OCI-LY7 (cell line): ENCODE results near the gene ADD3.

ENCODE experiments used
- CTCF ChIP-seq: fragments of 200-600 bp; sonication (generic); conservative IDR thresholded peaks from 2 replicates; pipeline ENCODE4 v1.5.1; 2014; ENCODE audit warnings: mild to moderate bottlenecking, antibody characterized with exemption, low read length, moderate library complexity, mixed read lengths
- EZH2phosphoT487 ChIP-seq: fragments of 200-600 bp; sonication (generic); IDR thresholded peaks from 2 replicates; pipeline ENCODE4 v1.6.1; 2018; ENCODE audit warnings: low read depth, borderline replicate concordance, mild to moderate bottlenecking, mixed run types, antibody characterized with exemption, low read length, moderate library complexity, mixed read lengths

DNA sequence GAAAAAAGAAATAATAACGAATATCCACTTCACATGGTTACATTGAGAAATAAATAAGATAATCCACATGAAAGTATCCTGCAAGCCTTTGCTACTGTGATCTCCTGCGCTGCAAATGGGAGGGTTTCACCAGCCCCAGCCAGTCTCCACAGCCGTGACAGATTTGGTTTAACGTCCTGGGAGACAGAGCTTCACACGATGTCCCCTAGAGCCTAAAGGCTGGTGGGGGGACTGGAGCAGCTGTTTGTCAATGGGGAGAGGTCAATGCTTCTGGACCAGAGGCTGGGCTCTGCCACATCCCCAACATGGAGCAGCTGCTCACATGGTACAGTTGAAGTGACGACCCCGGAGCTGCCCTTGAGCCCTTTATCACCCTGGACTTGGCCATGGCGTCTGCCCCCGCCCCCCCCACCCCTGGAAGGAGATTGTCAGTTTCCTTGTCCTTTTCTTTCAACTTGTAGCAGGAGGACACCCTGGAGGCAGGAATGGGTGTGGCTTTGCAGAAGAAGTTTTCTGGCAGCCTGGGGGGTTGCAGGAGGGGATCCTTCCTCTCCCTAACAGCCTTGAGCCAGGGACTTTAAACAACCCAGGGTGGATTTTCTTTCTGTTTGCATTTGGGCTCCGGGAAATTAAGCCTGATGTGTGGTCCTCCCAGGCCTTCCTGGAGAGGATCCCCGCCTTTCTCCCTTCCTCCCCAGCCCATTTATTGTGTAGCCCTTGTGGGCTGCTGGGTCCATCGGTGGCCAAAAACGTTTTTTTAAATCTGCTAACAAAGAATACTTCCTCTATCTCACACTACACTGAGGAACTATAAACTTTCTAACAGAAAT is 162.6 kb downstream of the ADD3 start:
- no peak for TF ChIP-seq CTCF
- TF ChIP-seq EZH2phosphoT487: no peak
